ENCODE measurements around the gene ACTR1A. TPM values are rescaled to one million over a fixed set of nuclear protein-coding genes. Genes with fewer than 3 reads are reported as not detected.

The ACTR1A gene
- total RNA-seq, 1 donor from 2014 or later: 111 TPM

DNA sequence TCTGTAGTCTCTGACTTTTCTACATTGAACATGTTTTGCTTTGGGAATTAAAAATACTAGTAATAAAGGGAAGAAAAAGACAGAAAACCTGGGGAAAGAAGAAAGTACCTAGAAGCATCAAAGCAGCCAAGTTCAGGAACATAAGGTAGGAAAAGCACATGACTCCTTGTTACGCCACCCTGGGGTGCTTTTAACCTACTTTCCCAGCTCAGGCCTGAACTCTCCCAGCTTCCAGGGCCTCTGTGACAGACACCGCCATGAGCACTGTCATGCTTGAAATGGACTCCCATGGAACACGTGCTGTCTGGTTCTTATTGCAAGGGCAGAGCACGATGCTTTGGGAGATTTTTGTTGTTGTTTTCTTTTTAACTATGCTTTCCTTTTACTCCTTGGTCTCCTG is 11.4 kb downstream of the ACTR1A start:
- DNase-seq (ENCODE audit: low spot score): no peak

GRCh38 chr10:102485093-102485784 is 17.3 kb downstream of the ACTR1A start:
- DNase-seq (ENCODE audit: low spot score): no peak

DNA sequence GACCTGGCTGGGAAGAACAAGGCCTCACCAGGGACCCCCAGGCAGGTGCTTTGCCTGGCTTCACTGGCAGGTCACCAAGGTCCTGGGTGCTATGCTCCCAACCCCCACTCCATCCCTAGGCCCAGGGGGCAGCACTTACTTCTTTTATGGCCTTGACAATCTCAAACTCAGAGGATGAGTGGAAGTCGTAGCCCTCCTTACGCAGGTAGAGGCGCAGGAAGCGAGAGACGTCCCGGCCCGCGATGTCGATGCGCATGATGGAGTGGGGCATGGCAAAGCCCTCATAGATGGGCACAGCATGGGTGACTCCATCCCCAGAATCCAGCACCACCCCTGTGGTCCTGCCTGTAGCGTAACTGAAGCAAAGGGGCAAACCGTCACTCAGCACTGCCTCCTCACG is 18.5 kb downstream of the ACTR1A start:
- no peak for DNase-seq (ENCODE audit: low spot score)

- DNase-seq (ENCODE audit: low spot score): no peak
These were observed 22.1 kb downstream of the ACTR1A start for GRCh38 chr10:102480396-102480795.

- no peak for DNase-seq (ENCODE audit: low spot score)
These were observed 22.9 kb downstream of the ACTR1A start for GRCh38 chr10:102479651-102480050.

DNA sequence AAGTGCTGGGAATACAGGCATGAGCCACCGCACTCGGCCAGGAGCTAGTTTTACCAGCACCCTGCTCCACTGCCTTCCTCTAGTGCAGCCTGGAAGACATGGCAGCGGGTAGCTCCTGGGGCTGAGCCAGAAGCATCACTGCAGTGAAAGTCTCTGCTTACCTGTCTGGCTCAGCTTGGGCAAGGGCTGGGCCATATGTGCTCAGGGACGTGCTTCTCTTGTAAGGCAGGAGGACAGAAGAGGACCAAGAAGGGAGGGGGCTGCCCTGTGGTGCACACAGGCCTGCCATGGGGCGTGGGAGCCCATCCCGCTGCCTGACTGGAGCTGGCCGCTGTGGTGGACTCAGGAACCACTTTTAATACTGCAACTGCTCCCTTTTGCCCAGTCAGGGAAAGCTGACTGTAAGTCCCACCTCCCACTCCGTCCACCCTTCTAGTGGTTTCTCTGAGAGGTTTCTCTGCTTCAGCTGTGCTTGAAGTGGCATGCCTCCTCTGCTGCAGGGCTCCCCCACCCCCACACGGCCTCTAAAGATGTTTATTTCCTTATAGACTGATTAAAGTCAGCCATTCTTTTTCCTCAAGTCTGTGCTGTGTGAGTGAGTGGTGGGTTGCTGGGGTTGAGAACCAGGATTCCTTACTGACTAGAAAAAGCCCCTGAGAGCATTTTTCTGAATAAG is 25.9 kb downstream of the ACTR1A start:
- DNase-seq (ENCODE audit: low spot score): no peak

DNA sequence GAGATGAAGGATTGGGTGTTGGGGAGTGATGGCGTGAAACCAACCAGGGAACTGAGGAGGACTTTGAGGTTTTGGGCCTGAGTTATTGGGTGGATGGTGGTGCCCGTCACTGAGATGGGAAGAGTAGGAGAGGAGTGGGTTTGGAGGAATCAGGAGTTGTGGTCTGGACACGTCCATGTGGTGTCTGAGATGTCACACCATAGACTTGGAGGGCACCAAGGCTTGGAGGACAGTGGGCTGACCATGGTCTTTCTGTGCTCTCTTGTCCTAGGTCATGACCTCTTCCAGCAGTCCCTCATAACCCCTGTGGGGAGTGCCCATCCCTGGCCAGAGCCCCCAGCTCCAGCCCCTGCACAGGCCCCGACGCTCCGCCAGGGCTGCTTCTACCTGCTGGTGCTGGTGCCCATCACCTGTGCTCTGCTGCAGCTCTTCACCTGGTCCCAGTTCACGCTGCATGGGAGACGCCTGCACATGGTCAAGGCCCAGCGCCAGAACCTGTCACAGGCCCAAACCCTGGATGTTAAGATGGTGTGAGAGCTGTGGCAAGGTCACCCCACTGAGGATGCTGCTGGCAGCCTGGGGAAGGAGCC is 27.0 kb downstream of the ACTR1A start:
- no peak for DNase-seq (ENCODE audit: low spot score)

DNA sequence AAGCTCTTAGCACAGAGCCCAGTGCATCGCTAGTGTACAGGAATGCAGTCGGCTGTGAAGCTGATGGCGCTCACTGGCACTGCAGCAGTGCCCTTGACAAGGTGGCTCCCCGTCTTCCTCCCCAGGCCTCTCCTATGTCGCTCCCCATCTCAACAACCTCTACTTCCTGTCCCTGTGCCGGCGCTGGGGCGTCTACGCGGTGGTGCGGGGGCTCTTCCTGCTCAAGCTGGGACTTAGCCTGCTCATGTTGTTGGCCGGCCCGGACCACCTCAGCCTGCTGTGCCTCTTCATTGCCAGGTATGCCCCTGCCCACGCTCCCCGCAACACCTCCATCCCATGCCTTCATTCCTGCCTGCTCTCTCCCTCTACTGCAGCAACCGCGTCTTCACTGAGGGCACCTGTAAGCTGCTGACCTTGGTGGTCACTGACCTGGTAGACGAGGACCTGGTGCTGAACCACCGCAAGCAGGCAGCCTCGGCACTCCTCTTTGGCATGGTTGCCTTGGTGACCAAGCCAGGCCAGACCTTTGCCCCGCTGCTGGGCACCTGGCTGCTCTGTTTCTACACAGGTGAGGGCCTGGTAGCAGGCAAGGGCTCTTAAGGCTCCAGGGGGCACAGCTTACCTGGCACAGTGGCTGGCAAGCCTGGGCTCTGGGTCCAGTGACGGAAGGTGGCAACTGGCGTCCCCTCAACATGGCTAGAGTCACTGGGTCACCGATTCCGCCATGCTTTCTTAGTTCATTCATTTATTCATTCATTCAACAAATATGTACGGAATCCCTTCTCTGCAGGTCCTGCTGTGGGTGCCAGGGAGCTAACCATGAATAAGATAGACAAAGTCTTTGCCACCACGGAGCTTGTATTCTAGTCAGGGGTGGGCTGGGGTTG is 28.8 kb downstream of the ACTR1A start:
- DNase-seq (ENCODE audit: low spot score): no peak

DNA sequence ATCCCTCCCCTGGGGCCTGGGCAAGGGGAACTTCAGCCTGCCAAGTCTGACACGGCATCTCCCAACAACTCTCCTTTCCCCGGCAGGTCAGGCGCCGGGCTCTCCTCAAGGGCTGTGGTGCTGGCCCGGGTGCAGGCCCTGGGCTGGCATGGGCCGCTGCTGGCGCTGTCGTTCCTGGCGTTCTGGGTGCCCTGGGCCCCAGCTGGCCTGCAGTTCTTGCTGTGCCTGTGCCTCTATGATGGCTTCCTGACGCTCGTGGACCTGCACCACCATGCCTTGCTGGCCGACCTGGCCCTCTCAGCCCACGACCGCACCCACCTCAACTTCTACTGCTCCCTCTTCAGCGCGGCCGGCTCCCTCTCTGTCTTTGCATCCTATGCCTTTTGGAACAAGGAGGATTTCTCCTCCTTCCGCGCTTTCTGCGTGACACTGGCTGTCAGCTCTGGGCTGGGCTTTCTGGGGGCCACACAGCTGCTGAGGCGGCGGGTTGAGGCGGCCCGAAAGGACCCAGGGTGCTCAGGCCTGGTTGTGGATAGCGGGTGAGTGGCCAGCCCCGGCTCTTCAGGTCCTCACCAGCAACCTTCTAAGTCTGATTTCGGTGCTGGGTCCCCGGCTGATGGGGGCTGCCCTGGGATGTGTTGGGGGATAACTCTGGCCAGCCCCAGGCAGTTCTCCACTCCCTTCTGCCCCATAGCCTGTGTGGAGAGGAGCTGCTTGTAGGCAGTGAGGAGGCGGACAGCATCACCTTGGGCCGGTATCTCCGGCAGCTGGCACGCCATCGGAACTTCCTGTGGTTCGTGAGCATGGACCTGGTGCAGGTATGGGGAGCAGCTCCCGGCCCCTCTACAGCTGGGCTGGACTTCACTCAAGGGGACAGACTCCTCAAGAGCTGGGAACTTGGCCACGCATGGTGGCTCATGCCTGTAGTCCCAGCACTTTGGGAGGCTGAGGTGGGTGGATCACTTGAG is 31.6 kb downstream of the ACTR1A start:
- no peak for DNase-seq (ENCODE audit: low spot score)

- DNase-seq (ENCODE audit: low spot score): no peak
These were observed 33.8 kb downstream of the ACTR1A start for GRCh38 chr10:102468683-102469082.

DNA sequence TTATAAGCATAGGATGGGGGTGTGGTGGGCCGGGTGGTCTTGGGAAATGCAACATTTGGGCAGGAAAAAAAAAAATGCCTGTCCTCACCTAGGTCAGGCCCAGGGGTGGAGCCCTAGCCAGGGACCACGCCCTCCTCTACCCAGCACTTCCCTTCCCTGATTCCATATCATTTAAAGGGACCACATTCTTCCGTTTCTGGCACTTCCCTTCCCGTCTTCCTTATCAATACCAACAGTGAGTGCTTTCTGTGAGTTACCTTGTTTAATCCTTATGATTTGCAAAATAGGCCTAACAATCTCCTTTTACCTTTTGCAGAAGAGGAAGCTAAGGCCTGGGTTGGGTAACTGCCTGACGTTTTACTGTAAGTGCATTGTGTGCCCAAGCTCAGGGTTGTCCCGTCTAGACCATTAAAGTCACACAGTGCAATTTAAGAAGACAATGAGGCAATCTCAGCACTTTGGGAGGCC is 34.5 kb downstream of the ACTR1A start:
- no peak for DNase-seq (ENCODE audit: low spot score)

GRCh38 chr10:102467318-102467717 is 35.2 kb downstream of the ACTR1A start:
- no peak for DNase-seq (ENCODE audit: low spot score)

GRCh38 chr10:102465466-102465865 is 37.0 kb downstream of the ACTR1A start:
- no peak for DNase-seq (ENCODE audit: low spot score)

- DNase-seq (ENCODE audit: low spot score): no peak
These were observed 38.5 kb downstream of the ACTR1A start for GRCh38 chr10:102463983-102464382.

- no peak for DNase-seq (ENCODE audit: low spot score)
These were observed 39.9 kb downstream of the ACTR1A start for GRCh38 chr10:102462512-102463054.

DNA sequence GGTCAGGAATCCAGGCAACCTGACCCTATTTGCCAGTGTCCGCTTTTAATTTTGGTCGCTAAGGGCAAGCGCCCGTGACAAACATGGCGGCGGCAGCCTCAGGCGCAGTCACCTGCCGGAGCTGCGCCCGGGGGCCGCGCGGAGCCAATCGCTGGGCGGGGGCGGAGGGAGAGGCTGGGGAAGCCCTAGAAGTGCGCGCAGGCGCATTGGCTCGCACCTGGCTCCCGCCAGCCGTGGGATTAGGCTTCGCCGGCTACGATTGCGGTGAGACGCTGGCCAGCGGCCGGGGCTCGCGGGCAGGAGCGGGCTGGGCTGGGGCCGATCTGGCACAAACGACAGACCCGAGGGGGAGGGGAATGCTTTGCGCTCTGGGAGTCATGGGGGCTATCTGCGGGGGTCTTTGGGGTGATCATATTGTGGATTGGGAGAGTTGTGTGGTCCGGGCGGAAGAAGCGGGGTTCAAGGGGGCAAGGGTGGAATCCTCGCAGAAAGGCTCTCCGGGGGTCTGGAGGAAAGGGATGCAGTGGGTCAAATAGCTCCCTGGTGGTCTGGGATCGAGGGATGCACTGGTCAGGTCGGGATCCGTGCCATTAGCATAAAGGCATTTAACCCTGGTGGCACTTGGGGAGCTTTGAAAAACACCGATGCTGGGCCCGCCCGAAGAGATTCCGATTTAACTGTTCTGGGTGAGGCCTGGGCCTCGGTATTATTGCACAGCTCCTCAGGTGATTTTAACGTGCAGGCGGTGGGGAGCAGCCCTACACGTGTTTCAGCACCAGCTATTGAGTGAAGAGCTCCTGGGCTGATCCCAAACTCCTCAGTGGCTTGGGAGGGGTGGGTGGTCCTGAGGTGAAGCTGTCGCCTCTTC is 41.1 kb downstream of the ACTR1A start:
- DNase-seq (ENCODE audit: low spot score): peak; percentile 97

- no peak for DNase-seq (ENCODE audit: low spot score)
These were observed 41.7 kb downstream of the ACTR1A start for GRCh38 chr10:102460836-102461186.

DNA sequence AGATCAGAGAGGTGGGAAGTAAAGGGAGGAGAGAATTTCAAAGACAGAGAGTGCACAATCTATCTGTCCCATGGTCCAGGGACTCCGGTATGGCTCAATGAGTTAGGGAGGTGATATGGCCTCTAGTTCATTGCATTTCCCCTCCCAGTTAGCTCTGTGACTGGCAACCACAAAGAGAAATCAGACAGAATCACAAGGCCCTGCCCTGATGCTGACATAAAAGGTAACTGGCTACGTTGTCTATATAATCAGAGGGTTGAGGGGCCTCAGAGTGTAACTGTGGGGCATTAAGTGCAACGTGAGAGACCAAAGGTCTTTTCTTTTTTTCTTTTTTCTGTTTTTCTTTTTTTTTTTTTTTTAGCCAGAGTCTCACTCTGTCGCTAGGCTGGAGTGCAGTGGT is 43.9 kb downstream of the ACTR1A start:
- DNase-seq (ENCODE audit: low spot score): no peak

DNA sequence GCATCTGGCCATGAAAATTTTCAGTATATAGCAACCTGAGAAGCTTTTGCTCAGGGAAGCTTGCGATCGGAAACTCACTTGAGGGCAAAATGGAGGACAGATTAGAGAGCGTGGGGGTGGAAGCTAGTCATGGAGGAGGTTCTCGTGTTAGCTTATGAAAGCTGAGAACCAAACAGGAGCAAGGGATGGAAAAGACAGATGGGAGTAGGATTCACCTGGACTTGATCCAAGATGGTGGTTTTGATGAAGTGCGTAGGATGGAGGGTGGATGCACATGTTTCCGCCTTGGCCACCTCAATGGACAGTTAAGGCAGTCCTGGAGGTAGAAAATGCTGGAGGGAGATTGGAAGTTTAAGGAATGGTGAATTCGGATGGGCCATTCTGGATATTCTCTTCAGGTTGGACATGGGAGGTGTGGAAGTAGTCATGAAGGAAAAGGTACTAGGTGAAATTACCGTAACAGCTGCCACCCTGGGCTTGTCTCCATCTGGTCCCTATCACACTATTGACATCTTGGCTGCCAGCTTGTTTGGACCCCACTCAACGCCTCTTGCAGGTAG is 44.8 kb downstream of the ACTR1A start:
- no peak for DNase-seq (ENCODE audit: low spot score)
